ENCODE measurements around the gene LPAR1. TPM values are rescaled to one million over a fixed set of nuclear protein-coding genes. Genes with fewer than 3 reads are reported as not detected.

Gene LPAR1
- total RNA-seq, 1 donor from 2014 or later: 0.56 TPM

DNA sequence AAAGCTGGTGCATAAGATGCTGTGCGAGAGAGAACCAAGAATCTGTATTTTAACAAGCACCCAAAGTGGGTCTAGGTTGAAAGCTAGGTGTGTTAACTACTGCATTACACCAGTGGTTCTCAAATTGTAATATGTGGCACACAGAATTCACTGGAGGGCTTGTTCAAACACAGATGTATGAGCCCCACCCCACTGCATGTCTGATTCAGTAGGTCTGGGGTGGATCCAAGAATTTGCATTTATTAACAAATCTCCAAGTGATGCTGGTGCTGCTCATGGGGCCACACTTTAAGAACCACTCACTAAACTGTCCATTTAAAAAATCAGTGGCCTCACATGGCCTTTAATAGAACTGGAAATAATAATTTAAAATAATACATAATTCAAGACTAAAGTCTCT, 40.4 kb downstream of the LPAR1 start:
- Mint-ChIP-seq H3K27me3 (ENCODE audit: unreplicated experiment) (no peaks in the 10 kb centered on the region), H3K4me3 (ENCODE audit: unreplicated experiment) (no peak overlapping the region), H3K4me1 (ENCODE audit: low read depth, unreplicated experiment) (no peaks in the 10 kb centered on the region), H3K36me3 (ENCODE audit: unreplicated experiment) (no peaks in the 10 kb centered on the region), H3K9me3 (ENCODE audit: unreplicated experiment) (no peaks in the 10 kb centered on the region), H3K27ac (ENCODE audit: unreplicated experiment) (no peak overlapping the region)
- TF ChIP-seq, protein P1, sequence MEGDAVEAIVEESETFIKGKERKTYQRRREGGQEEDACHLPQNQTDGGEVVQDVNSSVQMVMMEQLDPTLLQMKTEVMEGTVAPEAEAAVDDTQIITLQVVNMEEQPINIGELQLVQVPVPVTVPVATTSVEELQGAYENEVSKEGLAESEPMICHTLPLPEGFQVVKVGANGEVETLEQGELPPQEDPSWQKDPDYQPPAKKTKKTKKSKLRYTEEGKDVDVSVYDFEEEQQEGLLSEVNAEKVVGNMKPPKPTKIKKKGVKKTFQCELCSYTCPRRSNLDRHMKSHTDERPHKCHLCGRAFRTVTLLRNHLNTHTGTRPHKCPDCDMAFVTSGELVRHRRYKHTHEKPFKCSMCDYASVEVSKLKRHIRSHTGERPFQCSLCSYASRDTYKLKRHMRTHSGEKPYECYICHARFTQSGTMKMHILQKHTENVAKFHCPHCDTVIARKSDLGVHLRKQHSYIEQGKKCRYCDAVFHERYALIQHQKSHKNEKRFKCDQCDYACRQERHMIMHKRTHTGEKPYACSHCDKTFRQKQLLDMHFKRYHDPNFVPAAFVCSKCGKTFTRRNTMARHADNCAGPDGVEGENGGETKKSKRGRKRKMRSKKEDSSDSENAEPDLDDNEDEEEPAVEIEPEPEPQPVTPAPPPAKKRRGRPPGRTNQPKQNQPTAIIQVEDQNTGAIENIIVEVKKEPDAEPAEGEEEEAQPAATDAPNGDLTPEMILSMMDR (IDR thresholded peaks at IDR 0.05; ENCODE audit: partially characterized antibody, unreplicated experiment): no peak
- no peak for DNase-seq

DNA sequence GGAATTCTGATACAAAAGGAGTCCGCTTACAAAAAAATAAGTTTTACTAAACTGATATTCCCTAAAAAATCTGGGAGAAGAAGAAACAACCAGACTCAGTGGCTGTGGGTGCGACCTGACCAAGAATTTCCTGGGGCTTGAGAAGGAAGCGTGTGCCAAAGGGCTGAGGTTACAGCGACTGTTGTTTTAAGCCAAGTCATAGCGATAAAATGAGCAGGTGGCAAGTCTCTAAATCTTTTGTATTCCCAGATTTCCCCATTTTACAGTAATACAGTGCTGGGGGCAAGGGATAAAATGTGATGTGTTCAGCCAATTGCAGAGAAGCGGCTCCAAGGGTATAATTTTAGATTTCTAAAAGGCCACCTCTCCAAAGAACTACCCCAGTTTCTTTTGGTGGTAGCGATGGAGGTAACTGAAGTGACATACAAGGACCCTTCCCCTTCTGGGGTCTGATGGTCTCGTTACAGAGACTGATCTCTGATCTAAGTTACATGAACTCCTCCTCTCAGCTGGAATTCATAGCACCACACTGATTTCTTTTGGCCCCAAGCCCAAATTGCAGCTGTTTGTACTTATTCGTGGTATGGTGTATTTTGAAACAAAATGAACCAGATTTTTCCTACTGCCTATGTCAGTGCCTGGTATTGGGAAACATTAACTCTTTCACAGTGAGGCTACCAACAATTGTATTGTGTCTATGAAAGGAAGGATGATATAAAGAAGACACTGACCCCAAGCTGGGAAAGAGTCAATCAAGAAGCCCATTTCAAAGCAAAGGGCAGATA, 41.6 kb downstream of the LPAR1 start:
- TF ChIP-seq, protein P1 (IDR thresholded peaks at IDR 0.05; ENCODE audit: partially characterized antibody, unreplicated experiment): no peak
- H3K27me3 Mint-ChIP-seq (ENCODE audit: unreplicated experiment): no peaks in the 10 kb centered on the region
- no peak overlapping the region for H3K4me3 Mint-ChIP-seq (ENCODE audit: unreplicated experiment)
- DNase-seq: no peak
- H3K36me3 Mint-ChIP-seq (ENCODE audit: unreplicated experiment): no peaks in the 10 kb centered on the region
- H3K4me1 Mint-ChIP-seq (ENCODE audit: low read depth, unreplicated experiment): no peaks in the 10 kb centered on the region
- H3K27ac Mint-ChIP-seq (ENCODE audit: unreplicated experiment): no peak overlapping the region
- no peaks in the 10 kb centered on the region for H3K9me3 Mint-ChIP-seq (ENCODE audit: unreplicated experiment)

DNA sequence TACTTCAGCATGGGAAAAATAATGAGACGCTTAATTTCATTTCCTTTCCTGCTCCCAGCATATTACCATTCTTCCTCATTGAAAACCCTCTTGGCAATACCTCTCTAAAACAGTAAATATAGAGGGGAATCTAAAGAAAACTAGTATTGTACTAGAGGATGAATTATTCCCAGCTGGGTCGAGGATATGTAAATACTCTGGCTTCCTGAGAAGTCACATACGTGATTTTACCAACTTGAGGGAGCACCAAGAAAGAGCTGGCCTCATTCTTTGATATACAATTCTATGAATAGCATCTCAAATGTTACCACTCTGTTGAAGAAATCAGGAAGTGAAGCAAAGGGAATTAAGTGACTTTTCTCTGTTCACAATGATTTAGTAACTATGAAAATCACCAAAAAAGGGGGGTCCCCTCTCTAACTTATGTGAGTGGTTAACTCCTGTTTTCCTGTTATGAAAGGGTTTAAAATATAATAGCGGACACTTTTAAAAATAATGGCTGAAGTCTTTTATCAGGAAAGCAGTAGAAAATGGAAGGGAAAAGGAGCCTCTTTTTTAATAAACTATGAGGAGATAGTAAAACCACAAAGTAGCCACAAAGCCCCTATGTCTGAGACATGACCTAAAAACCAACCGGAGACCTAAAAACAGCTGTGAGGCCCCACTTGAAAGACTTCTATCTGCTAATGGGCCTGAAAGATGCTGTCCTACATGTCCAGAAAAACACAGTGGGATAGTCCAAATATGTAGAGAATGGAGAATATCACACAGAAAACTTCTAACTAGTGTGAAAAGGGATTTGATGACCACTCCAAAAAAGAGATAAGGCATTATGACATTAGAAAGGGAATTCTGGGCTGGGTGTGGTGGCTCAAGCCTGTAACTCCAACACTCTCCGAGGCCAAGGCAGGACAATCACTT, 42.6 kb downstream of the LPAR1 start:
- no peak for DNase-seq
- no peak overlapping the region for H3K27ac Mint-ChIP-seq (ENCODE audit: unreplicated experiment)

DNA sequence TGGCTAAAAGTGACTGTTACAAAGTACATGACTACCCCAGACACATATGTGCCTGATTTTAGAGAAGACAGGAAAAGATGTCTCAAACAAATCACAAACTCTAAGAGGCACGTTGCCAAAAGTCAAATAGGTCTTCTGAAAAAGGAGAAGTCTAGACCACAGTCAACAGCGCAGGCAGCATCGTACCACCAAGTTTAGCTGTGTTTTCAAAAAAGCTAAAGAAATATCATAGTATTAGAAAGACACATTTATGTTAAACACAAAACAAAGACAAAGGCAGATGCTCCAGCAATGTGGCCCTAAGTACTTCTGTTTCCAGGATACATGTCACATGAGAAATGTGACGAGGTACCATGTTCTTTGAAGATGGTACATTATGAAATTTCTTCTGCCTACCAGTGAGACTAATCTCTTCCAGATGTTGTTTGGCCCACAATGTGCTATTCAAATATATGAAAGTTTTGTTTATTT, 43.5 kb downstream of the LPAR1 start:
- Mint-ChIP-seq H3K4me1 (ENCODE audit: low read depth, unreplicated experiment) (no peaks in the 10 kb centered on the region), H3K36me3 (ENCODE audit: unreplicated experiment) (no peaks in the 10 kb centered on the region), H3K4me3 (ENCODE audit: unreplicated experiment) (no peak overlapping the region), H3K27ac (ENCODE audit: unreplicated experiment) (no peak overlapping the region), H3K27me3 (ENCODE audit: unreplicated experiment) (peaks cover 1% of the 10 kb centered on the region), H3K9me3 (ENCODE audit: unreplicated experiment) (no peaks in the 10 kb centered on the region)
- DNase-seq: no peak
- TF ChIP-seq, protein P1 (IDR thresholded peaks at IDR 0.05; ENCODE audit: partially characterized antibody, unreplicated experiment): no peak

More for the DNA sequence above, 42.6 kb downstream of the LPAR1 start:
- Mint-ChIP-seq H3K27me3 (ENCODE audit: unreplicated experiment) (peaks cover 1% of the 10 kb centered on the region), H3K9me3 (ENCODE audit: unreplicated experiment) (no peaks in the 10 kb centered on the region), H3K4me3 (ENCODE audit: unreplicated experiment) (no peak overlapping the region), H3K4me1 (ENCODE audit: low read depth, unreplicated experiment) (no peaks in the 10 kb centered on the region), H3K36me3 (ENCODE audit: unreplicated experiment) (no peaks in the 10 kb centered on the region)
- TF ChIP-seq, protein P1 (IDR thresholded peaks at IDR 0.05; ENCODE audit: partially characterized antibody, unreplicated experiment): no peak
